Neural crest cell (in vitro differentiated cells): ENCODE results near the gene RAMP3. TPM values are rescaled to one million over a fixed set of nuclear protein-coding genes. Genes with fewer than 3 reads are reported as not detected.
"Not testable (repeated sequence)": the region's sequence is repeated elsewhere in the genome, so short reads cannot be mapped to it uniquely, and the experiment has no call there.

ENCODE experiments used
- DNase-seq: peaks from one replicate; pipeline ENCODE4 v3.0.0; 2021; ENCODE audit warnings: low read depth, mixed read lengths, low spot score
- H3K27ac Mint-ChIP-seq: one replicate; pipeline ENCODE4 v1.8.0; 2021; ENCODE audit warnings: mild to moderate bottlenecking, mixed read lengths; ENCODE audit not compliant: unreplicated experiment
- H3K27me3 Mint-ChIP-seq: 2 replicates; pipeline ENCODE4 v1.8.0; 2021; ENCODE audit warnings: low read depth, mild to moderate bottlenecking, mixed read lengths
- H3K36me3 Mint-ChIP-seq: 2 replicates; pipeline ENCODE4 v1.8.0; 2021; ENCODE audit warnings: low read depth, mild to moderate bottlenecking, mixed read lengths
- H3K4me1 Mint-ChIP-seq: 2 replicates; pipeline ENCODE4 v1.8.0; 2021; ENCODE audit warnings: mixed read lengths
- H3K4me3 Mint-ChIP-seq: one replicate; pipeline ENCODE4 v1.8.0; 2021; ENCODE audit warnings: mild to moderate bottlenecking, mixed read lengths
- H3K9me3 Mint-ChIP-seq: 2 replicates; pipeline ENCODE4 v1.8.0; 2021; ENCODE audit warnings: mixed read lengths
- total RNA-seq: library from RNA; stranded (reverse); gene quantifications from 2 replicates; pipeline ENCODE4 v1.2.1, GENCODE V29; 2021
- TF ChIP-seq, protein P1 (sequence below): fragments of 200-600 bp; sonication (generic); conservative IDR thresholded peaks from 2 replicates; pipeline ENCODE4 v1.5.0; 2021; ENCODE audit warnings: antibody characterized with exemption, mild to moderate bottlenecking

RAMP3 gene
- total RNA-seq, 1 donor from 2014 or later, result not detected

DNA sequence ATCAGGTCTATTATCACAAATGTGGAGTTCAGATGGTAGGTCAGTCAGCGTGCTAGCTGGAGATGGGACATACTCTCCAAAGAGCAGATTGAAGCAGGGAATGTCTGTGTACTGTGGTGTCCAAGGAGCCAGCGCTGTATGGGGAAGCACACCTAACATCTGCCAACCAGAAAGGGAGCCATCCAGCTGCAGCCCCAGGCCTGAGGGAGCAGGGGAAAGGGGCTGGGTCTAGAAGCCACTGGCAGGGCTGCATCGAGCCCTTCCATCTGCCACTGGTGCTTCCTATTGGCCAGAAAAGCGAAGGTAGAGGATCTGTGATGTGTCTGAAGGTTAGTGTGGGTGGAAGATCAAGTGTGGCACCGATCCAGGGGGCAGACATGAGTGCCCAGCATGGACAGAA lies 8.0 kb upstream of the RAMP3 start:
- peaks cover 13% of the 10 kb centered on the region for H3K4me1 Mint-ChIP-seq
- no peak overlapping the region for H3K4me3 Mint-ChIP-seq
- H3K9me3 Mint-ChIP-seq, result no peaks in the 10 kb centered on the region
- no peaks in the 10 kb centered on the region for H3K36me3 Mint-ChIP-seq
- TF ChIP-seq, protein P1, sequence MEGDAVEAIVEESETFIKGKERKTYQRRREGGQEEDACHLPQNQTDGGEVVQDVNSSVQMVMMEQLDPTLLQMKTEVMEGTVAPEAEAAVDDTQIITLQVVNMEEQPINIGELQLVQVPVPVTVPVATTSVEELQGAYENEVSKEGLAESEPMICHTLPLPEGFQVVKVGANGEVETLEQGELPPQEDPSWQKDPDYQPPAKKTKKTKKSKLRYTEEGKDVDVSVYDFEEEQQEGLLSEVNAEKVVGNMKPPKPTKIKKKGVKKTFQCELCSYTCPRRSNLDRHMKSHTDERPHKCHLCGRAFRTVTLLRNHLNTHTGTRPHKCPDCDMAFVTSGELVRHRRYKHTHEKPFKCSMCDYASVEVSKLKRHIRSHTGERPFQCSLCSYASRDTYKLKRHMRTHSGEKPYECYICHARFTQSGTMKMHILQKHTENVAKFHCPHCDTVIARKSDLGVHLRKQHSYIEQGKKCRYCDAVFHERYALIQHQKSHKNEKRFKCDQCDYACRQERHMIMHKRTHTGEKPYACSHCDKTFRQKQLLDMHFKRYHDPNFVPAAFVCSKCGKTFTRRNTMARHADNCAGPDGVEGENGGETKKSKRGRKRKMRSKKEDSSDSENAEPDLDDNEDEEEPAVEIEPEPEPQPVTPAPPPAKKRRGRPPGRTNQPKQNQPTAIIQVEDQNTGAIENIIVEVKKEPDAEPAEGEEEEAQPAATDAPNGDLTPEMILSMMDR, result no peak
- H3K27me3 Mint-ChIP-seq, result peaks cover 3% of the 10 kb centered on the region
- DNase-seq, result no peak
- H3K27ac Mint-ChIP-seq, result no peak overlapping the region

DNA sequence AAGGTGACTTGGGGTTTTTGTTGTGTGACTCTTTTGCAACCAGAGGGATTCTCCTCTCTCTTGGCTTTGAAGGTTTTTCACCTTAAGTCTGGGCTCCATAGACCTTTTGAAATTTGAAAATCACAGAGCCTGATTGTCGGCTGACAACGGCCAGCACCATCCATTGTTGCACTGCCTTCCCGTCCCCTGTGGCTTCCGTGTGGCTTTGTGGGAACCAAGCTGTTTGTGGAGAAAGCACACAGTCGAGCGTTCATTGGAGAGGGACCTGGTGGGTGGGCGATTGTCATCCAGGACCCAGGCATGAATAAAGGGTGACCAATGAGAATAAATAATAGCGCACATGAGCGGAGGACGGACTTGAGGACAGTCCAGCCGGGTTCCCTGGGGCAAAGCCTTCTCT lies 7.4 kb upstream of the RAMP3 start:
- TF ChIP-seq, protein P1, result no peak
- Mint-ChIP-seq H3K4me1 (peaks cover 15% of the 10 kb centered on the region), H3K36me3 (no peaks in the 10 kb centered on the region), H3K4me3 (no peak overlapping the region), H3K27ac (peak overlapping the region; percentile 72), H3K27me3 (peaks cover 9% of the 10 kb centered on the region), H3K9me3 (no peaks in the 10 kb centered on the region)
- no peak for DNase-seq

DNA sequence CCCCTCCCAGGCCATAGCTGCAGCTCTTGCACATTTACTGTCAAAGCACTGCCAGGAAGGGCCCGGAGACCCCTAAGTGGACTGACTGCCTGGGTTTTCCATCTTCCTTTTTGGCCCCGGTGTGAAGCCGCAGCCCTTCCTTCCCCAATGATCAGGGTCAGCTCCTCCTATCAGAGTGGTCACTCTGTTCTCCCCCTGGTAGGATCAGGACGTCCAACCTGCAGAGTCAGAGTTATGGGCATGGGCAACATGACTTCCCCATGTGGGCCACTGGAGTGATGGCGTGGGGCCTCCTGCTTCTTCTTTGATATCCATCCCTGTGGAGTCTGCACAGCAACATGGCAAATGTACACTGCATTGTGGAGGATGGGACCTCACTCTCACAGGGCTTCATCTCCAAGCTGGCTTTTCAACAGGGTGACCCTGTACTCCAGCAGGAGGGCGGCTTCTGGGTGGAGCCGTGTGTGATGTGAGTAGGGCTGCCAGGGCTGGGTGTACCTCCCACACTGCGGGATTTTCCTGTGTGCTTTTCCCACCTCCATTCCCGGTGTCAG lies 6.4 kb upstream of the RAMP3 start:
- Mint-ChIP-seq H3K4me1 (peaks cover 15% of the 10 kb centered on the region), H3K27ac (no peak overlapping the region), H3K27me3 (peaks cover 16% of the 10 kb centered on the region), H3K9me3 (no peaks in the 10 kb centered on the region), H3K4me3 (no peak overlapping the region), H3K36me3 (no peaks in the 10 kb centered on the region)
- TF ChIP-seq, protein P1, result no peak
- DNase-seq, result no peak

DNA sequence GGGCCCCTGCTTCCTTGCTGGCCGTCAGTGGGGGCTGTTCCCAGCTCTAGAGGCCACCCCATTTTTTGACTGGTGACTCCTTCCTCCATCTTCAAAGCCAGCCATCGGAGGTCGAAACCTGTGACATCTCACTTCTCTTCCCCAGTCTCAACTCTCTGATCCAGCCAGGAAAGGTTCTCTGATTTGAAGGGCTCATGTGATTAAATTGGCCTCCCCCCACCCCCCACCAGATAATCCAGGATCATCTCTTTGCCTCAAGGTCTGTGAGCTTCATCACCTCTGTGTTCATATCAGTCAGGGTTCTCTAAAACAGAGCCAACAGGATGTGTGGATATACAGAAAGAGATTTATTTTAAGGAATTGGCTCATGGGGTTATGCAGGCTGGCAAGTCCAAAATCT lies 5.6 kb upstream of the RAMP3 start:
- Mint-ChIP-seq H3K9me3 (no peaks in the 10 kb centered on the region), H3K4me1 (peaks cover 15% of the 10 kb centered on the region), H3K36me3 (no peaks in the 10 kb centered on the region), H3K27ac (no peak overlapping the region), H3K27me3 (peaks cover 24% of the 10 kb centered on the region), H3K4me3 (no peak overlapping the region)
- TF ChIP-seq, protein P1, result no peak
- no peak for DNase-seq

DNA sequence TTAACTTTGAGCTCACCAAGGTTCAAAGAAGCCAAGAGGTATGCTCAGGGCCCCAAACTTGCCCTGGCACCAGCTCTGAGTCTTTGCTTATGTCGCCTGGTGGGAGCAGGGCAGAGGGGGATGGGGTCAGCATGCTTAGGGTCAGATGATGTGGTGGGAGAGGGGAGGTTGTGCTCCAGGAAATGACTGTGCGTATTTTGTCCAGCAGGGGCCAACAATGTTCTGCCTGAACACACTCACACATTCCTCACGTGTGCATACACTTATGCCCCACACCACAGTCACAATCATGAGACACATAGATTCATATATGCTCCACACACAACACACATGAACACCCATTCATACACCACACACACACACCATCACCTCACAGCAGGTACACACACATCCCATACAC lies 4.4 kb upstream of the RAMP3 start:
- Mint-ChIP-seq H3K27me3 (peaks cover 31% of the 10 kb centered on the region), H3K4me1 (peaks cover 15% of the 10 kb centered on the region), H3K27ac (peak overlapping the region; percentile 2), H3K9me3 (peaks cover under 1% of the 10 kb centered on the region), H3K36me3 (no peaks in the 10 kb centered on the region), H3K4me3 (no peak overlapping the region)
- TF ChIP-seq, protein P1, result no peak
- DNase-seq, result no peak

DNA sequence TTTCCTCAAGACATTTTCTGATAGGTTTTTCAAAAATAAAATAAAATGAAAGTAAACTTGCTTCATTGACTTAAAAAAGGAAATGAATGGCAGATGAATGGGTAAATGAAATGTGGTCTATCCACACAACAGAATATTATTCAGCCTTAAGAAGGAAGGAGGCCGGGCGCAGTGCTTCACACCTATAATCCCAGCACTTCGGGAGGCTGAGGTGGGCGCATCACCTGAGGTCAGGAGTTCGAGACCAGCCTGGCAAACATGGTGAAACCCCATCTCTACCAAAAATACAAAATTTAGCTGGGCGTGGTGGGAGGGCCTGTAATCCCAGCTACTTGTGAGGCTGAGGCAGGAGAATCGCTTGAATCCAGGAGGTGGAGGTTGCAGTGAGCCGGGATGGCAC lies 3.7 kb upstream of the RAMP3 start:
- H3K9me3 Mint-ChIP-seq, H3K27ac Mint-ChIP-seq, DNase-seq, H3K36me3 Mint-ChIP-seq, H3K4me3 Mint-ChIP-seq: not testable (repeated sequence)
- Mint-ChIP-seq H3K4me1 (peaks cover 15% of the 10 kb centered on the region), H3K27me3 (peaks cover 37% of the 10 kb centered on the region)
